ENCODE results near the gene VTI1A. TPM values are rescaled to one million over a fixed set of nuclear protein-coding genes. Genes with fewer than 3 reads are reported as not detected.
"Not testable (repeated sequence)": the region's sequence is repeated elsewhere in the genome, so short reads cannot be mapped to it uniquely, and the experiment has no call there.

VTI1A gene
- total and polyA plus RNA-seq, 9 donors, result 8.8 to 23.5 (median 13.4) TPM

DNA sequence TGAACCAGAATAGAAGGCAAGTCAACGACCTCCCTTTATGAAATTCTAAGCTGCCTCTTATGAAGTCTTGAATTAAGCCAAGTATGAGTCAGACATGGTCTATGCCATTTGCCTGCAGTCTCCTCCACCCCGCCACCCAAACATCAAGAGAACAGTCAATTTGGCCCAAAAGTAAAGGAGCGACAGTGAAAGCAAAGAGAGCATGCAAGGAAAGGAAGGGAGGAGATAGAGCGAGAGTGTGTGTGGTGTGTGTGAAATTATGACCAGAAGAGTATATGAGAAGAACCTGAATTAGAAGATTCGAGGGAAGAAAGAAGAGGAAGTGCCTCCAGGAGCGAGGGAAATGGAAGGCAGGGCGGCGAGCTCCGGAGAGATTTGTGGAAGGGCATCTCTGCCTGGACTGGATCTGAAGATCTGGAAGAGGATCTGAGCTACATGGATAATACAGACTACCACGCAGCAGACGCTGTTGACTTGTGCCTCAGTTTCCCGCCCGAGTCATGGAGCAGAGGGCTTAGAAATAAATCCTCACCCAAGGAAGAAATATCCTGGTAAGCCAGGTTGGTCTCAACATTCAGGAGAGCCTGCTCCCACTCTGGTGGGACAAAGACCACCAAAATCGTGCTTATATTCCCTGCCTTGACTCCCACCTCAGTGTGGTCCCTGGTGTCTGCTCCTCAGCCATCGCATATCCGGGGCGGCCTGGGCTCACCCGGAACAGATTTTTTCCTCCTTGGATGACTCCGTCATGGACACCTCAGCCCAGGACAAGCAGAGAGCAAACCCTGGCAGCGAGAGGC is 760 bp upstream of the VTI1A start:
- H3K4me1 ChIP-seq (ENCODE audit: control insufficient read depth, insufficient read depth, low read length), result peaks cover 6% of the 10 kb centered on the region
- WGBS (ENCODE audit: insufficient coverage), result 2% methylated on average over 15 of the region's 20 CpGs
- peak overlapping the region; percentile 97 for H3K4me3 ChIP-seq (ENCODE audit: low read length)
- H3K9me3 ChIP-seq (replicated peaks; ENCODE audit: control insufficient read depth, low read depth, low read length), result no peaks in the 10 kb centered on the region
- H3K27me3 ChIP-seq (ENCODE audit: control insufficient read depth, insufficient read depth, low read length), result no peaks in the 10 kb centered on the region
- no peak for DNase-seq
- peak overlapping the region; percentile 86 for H3K27ac ChIP-seq (ENCODE audit: low read length)
- peaks cover 10% of the 10 kb centered on the region for H3K36me3 ChIP-seq (ENCODE audit: control insufficient read depth, insufficient read depth, low read length)

DNA sequence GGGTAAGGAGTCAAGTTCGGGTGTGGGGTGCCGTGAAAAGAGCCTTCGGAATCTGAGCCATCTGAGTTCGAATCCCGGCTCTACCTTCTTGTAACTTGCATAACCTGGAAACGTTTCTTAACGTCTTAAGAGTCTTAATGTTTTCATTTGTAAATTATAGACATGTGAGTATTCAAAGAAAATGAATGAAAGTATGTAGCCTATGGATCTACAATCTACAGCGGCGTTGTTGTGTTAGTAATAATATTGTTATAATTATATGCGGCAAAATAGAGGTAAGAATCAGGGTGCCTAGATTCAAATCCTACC is 559 bp downstream of the VTI1A start:
- 10% methylated on average over 4 of the region's 10 CpGs for WGBS (ENCODE audit: insufficient coverage)
- DNase-seq, result no peak
- no peaks in the 10 kb centered on the region for H3K9me3 ChIP-seq (replicated peaks; ENCODE audit: control insufficient read depth, low read depth, low read length)
- peaks cover 6% of the 10 kb centered on the region for H3K4me1 ChIP-seq (ENCODE audit: control insufficient read depth, insufficient read depth, low read length)
- H3K27me3 ChIP-seq (ENCODE audit: control insufficient read depth, insufficient read depth, low read length), result no peaks in the 10 kb centered on the region
- peak overlapping the region; percentile 86 for H3K27ac ChIP-seq (ENCODE audit: low read length)
- peaks cover 7% of the 10 kb centered on the region for H3K36me3 ChIP-seq (ENCODE audit: control insufficient read depth, insufficient read depth, low read length)
- peak overlapping the region; percentile 97 for H3K4me3 ChIP-seq (ENCODE audit: low read length)

DNA sequence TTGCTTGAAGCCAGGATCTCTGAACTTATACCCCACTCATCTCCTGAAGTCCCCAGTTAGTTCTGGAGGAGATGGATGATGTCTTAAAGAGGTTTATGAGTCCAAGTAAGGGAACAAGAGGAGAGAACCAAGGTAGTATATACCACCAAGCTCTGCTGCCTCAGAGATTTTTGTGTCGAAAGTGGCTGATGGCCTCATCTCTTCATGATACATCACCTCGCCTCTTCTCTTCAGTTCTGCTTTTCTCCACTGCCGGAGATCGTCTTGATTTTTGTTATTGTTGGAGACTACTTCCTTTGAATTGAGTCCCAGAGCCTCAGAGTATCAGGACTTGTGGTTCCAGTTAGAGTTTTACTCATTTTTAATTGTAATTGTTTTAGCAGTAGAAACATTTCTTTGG is 1.9 kb downstream of the VTI1A start:
- no CpG with 5 or more reads among the region's 4 CpGs for WGBS (ENCODE audit: insufficient coverage)
- no peaks in the 10 kb centered on the region for H3K9me3 ChIP-seq (replicated peaks; ENCODE audit: control insufficient read depth, low read depth, low read length)
- no peak overlapping the region for H3K27ac ChIP-seq (ENCODE audit: low read length)
- H3K27me3 ChIP-seq (ENCODE audit: control insufficient read depth, insufficient read depth, low read length), result no peaks in the 10 kb centered on the region
- DNase-seq, result no peak
- no peak overlapping the region for H3K4me3 ChIP-seq (ENCODE audit: low read length)
- peaks cover 4% of the 10 kb centered on the region for H3K36me3 ChIP-seq (ENCODE audit: control insufficient read depth, insufficient read depth, low read length)
- peaks cover 6% of the 10 kb centered on the region for H3K4me1 ChIP-seq (ENCODE audit: control insufficient read depth, insufficient read depth, low read length)

DNA sequence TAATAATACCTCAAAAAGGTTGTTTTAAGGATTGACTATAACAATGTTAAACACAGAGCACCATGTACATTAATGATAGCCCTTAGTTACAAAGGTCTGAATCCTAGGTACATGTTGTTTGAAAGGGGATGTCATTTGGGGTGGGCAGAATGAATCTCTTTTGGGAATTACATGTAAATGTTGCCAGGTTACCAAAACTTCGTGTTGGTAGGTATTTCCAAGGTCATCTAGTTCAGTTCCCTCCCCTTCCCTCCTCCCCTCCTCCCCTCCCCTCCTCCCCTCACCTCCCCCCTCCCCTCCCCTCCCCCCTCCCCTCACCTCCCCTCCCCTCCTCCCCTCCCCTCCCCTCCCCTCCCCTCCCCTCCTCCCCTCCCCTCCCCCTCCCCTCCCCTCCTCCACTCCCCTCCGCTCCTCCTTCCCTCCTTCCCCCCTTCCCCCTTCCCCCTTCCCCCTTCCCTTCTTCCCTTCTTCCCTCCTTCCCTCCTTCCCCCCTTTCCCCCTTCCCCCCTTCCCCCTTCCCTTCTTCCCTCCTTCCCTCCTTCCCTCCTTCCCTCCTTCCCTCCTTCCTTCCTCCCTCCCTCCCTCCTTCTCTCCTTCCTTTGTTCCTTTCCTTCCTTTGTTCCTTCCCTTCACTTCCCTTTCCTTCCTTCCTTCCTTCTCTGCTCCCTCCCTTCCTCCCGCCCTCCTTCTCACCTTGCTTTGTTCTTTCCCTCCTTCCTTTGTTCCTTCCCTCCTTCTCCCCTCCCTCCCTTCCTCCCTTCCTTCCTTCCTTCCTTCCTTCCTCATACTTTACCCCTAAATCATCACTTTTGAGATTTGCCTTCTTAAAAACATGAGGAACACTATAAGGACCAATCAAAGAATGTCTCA is 8.1 kb downstream of the VTI1A start:
- Histone ChIP-seq H3K27ac (ENCODE audit: low read length) (no peak overlapping the region), H3K9me3 (replicated peaks; ENCODE audit: control insufficient read depth, low read depth, low read length) (no peaks in the 10 kb centered on the region), H3K27me3 (ENCODE audit: control insufficient read depth, insufficient read depth, low read length) (no peaks in the 10 kb centered on the region), H3K4me1 (ENCODE audit: control insufficient read depth, insufficient read depth, low read length) (no peaks in the 10 kb centered on the region), H3K4me3 (ENCODE audit: low read length) (no peak overlapping the region), H3K36me3 (ENCODE audit: control insufficient read depth, insufficient read depth, low read length) (peaks cover 3% of the 10 kb centered on the region)
- WGBS (ENCODE audit: insufficient coverage), result 100% methylated on average over 1 of the region's 3 CpGs
- no peak for DNase-seq

DNA sequence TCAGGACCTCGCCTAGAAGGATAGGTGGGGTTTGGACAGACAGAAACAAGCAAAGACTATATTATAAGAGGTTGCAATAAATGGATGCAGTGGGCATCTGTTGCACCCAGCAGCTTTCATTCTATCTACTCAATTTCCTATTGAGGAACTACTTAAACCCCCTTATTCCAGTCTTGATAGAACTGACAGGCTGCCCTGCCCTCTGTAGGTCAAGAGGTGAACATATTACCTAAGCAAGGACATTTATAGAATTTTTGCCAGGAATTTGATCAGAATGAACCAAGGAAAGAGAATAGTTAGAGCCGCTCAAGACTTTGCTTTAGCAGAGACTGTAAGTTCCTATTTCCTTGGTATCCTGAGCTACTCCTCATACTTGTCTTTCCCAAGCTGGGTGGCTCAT is 9.5 kb downstream of the VTI1A start:
- peaks cover 3% of the 10 kb centered on the region for H3K36me3 ChIP-seq (ENCODE audit: control insufficient read depth, insufficient read depth, low read length)
- WGBS (ENCODE audit: insufficient coverage), result 83% methylated on average over 1 of the region's 2 CpGs

DNA sequence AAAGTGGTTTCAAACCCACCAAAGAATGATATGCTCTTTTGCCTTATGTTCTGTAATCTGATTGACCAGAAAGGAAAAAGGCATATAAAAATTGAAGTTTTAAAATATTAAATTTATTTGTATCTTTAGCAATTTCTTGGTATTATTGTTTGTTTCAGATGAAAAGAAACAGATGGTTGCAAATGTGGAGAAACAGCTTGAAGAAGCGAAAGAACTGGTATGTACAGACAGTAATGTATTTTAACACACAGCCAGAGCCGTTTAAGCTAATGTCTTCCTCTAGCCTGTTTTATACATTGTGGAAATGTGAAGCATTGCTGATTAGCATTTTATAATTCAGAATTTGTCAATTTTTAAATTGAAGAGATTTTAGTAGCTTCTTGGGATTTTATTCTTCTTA is 13.4 kb downstream of the VTI1A start:
- no peak overlapping the region for H3K27ac ChIP-seq (ENCODE audit: low read length)
- H3K9me3 ChIP-seq (replicated peaks; ENCODE audit: control insufficient read depth, low read depth, low read length), result no peaks in the 10 kb centered on the region
- no peak for DNase-seq
- no peaks in the 10 kb centered on the region for H3K4me1 ChIP-seq (ENCODE audit: control insufficient read depth, insufficient read depth, low read length)
- no peaks in the 10 kb centered on the region for H3K27me3 ChIP-seq (ENCODE audit: control insufficient read depth, insufficient read depth, low read length)
- peaks cover 10% of the 10 kb centered on the region for H3K36me3 ChIP-seq (ENCODE audit: control insufficient read depth, insufficient read depth, low read length)
- WGBS (ENCODE audit: insufficient coverage), result no CpG with 5 or more reads among the region's 2 CpGs
- no peak overlapping the region for H3K4me3 ChIP-seq (ENCODE audit: low read length)

More for the DNA sequence above, 9.5 kb downstream of the VTI1A start:
- no peak overlapping the region for H3K27ac ChIP-seq (ENCODE audit: low read length)
- no peaks in the 10 kb centered on the region for H3K9me3 ChIP-seq (replicated peaks; ENCODE audit: control insufficient read depth, low read depth, low read length)
- no peak for DNase-seq
- no peaks in the 10 kb centered on the region for H3K27me3 ChIP-seq (ENCODE audit: control insufficient read depth, insufficient read depth, low read length)
- H3K4me1 ChIP-seq (ENCODE audit: control insufficient read depth, insufficient read depth, low read length), result no peaks in the 10 kb centered on the region
- H3K4me3 ChIP-seq (ENCODE audit: low read length), result no peak overlapping the region

DNA sequence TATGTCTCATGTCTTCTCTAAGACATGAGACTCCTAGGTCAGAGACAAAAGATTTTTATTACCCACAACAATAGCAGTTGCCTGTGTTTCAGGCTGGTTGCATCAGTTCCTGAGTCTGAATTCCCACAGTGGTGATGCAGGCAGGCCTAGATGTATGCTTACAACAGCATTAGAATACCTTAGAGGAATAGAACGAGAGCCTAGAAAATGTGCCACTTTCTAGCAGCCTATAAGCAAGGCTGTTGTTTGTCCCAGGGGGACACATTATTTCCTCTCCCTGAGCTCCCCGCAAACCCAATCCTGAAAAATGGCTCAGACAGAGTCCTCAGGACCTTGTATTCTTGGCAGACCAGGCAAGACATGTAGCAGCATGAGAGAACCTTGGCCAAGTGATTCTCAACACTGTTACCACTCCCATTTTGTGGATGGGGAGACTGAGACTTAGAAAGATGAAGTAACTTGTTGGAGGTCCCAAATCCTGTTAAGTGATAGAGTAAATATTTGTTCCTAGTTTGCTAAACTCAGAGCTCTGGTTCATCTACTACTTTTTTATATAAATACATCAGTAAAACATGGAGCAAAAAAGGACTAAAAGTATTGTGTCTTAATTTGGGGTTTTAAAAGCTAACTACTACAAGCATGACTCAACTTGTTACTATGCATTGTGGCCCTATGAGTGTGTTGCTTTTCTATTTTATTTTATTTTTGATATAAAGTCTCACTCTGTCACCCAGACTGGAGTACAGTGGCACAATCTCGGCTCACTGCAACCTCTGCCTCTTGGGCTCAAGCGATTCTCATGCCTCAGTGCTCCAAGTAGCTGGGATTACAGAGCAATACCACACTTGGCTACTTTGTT is 14.2 kb downstream of the VTI1A start:
- no peaks in the 10 kb centered on the region for H3K9me3 ChIP-seq (replicated peaks; ENCODE audit: control insufficient read depth, low read depth, low read length)
- H3K36me3 ChIP-seq (ENCODE audit: control insufficient read depth, insufficient read depth, low read length), result peaks cover 10% of the 10 kb centered on the region
- no peaks in the 10 kb centered on the region for H3K27me3 ChIP-seq (ENCODE audit: control insufficient read depth, insufficient read depth, low read length)
- H3K27ac ChIP-seq (ENCODE audit: low read length), result no peak overlapping the region
- WGBS (ENCODE audit: insufficient coverage), result 89% methylated on average over 1 of the region's 4 CpGs
- no peak for DNase-seq
- no peak overlapping the region for H3K4me3 ChIP-seq (ENCODE audit: low read length)
- H3K4me1 ChIP-seq (ENCODE audit: control insufficient read depth, insufficient read depth, low read length), result no peaks in the 10 kb centered on the region

DNA sequence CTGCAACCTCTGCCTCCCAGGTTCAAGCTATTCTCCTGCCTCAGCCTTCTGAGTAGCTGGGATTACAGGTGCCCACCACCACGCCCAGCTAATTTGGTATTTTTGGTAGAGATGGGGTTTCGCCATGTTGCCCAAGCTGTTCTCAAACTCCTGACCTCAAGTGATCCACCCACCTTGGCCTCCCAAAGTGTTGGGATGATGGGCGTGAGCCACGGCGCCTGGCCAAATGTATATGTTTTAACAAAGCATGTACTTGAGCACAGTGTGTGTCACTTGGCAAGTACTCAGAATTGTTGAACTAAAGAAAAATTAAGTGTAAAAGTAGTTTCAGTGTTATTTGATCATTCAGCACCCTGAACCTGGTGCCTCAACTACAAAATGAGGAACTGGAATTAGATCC is 17.1 kb downstream of the VTI1A start:
- H3K4me1 ChIP-seq (ENCODE audit: control insufficient read depth, insufficient read depth, low read length); H3K27me3 ChIP-seq (ENCODE audit: control insufficient read depth, insufficient read depth, low read length); H3K9me3 ChIP-seq (replicated peaks; ENCODE audit: control insufficient read depth, low read depth, low read length); DNase-seq; H3K4me3 ChIP-seq (ENCODE audit: low read length); H3K27ac ChIP-seq (ENCODE audit: low read length): not testable (repeated sequence)
- 100% methylated on average over 2 of the region's 5 CpGs for WGBS (ENCODE audit: insufficient coverage)
- peaks cover 10% of the 10 kb centered on the region for H3K36me3 ChIP-seq (ENCODE audit: control insufficient read depth, insufficient read depth, low read length)

DNA sequence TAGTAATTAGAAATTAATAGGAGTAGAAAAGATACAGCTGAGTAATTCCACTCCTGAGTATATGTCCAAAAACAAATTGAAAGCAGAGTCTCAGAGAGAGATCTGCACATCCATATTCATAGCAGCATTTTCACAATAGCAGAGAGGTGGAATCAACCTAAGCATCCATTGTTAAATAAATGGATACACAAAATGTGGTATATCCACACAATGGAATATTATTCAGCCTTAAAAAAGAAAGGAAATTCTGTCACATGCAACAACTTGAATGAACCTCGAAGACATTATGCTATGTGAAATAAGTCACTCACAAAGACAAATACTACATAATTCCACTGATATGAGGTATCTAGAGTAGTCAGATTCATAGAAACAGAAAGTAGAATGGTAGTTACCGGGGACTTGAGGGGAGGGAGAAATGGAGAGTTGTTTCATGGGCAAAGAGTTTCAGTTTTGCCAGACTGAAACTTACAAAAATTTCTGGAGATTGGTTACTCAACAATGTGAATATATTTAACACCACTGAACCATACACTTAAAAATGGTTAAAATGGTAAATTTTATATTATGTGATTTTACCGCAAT is 18.4 kb downstream of the VTI1A start:
- Histone ChIP-seq H3K27ac (ENCODE audit: low read length) (no peak overlapping the region), H3K4me3 (ENCODE audit: low read length) (no peak overlapping the region), H3K4me1 (ENCODE audit: control insufficient read depth, insufficient read depth, low read length) (no peaks in the 10 kb centered on the region), H3K9me3 (replicated peaks; ENCODE audit: control insufficient read depth, low read depth, low read length) (no peaks in the 10 kb centered on the region), H3K36me3 (ENCODE audit: control insufficient read depth, insufficient read depth, low read length) (peaks cover 8% of the 10 kb centered on the region), H3K27me3 (ENCODE audit: control insufficient read depth, insufficient read depth, low read length) (no peaks in the 10 kb centered on the region)
- WGBS (ENCODE audit: insufficient coverage), result no CpG with 5 or more reads among the region's 3 CpGs
- DNase-seq, result no peak
